Measurements from ENCODE around the gene FILIP1L.

- TF ChIP-seq CTCF (conservative IDR thresholded peaks at IDR 0.05), result no peak
- TF ChIP-seq ZFX (IDR thresholded peaks at IDR 0.05), result no peak
Observed at GRCh38 chr3:100140976-100141375, 26.7 kb upstream of the FILIP1L start.
